Parathyroid adenoma (tissue), 2 donors: Measurements from ENCODE around the gene CTAGE9.

Experiments used
- H2AFZ ChIP-seq: fragments of 300-600 bp; sonication (generic); one replicate; pipeline ENCODE4 v1.7.0; 2017; ENCODE audit warnings: antibody characterized with exemption, mild to moderate bottlenecking
- H3K27ac ChIP-seq: fragments of 300-600 bp; sonication (generic); one replicate; pipeline ENCODE4 v1.7.0; 2017
- H3K27me3 ChIP-seq: fragments of 300-600 bp; sonication (generic); one replicate; pipeline ENCODE4 v1.7.0; 2017; ENCODE audit warnings: low read length; ENCODE audit not compliant: control insufficient read depth, insufficient read depth
- H3K36me3 ChIP-seq: fragments of 300-600 bp; sonication (generic); one replicate; pipeline ENCODE4 v1.7.0; 2017; ENCODE audit warnings: low read length; ENCODE audit not compliant: control insufficient read depth, insufficient read depth
- H3K4me1 ChIP-seq: fragments of 300-600 bp; sonication (generic); one replicate; pipeline ENCODE4 v1.7.0; 2017; ENCODE audit warnings: control low read depth
- H3K4me2 ChIP-seq: fragments of 300-600 bp; sonication (generic); one replicate; pipeline ENCODE4 v1.7.0; 2017; ENCODE audit warnings: low read length
- H3K4me3 ChIP-seq: fragments of 300-600 bp; sonication (generic); one replicate; pipeline ENCODE4 v1.7.0; 2017; ENCODE audit warnings: low read depth, low read length
- H3K79me2 ChIP-seq: fragments of 300-600 bp; sonication (generic); one replicate; pipeline ENCODE4 v1.7.0; 2017; ENCODE audit warnings: control low read depth
- H3K9ac ChIP-seq: fragments of 300-600 bp; sonication (generic); one replicate; pipeline ENCODE4 v1.7.0; 2017; ENCODE audit warnings: mild to moderate bottlenecking
- H3K9me3 ChIP-seq: fragments of 300-600 bp; sonication (generic); one replicate; pipeline ENCODE4 v1.7.0; 2017; ENCODE audit warnings: low read length; ENCODE audit not compliant: control insufficient read depth
- CTCF ChIP-seq: fragments of 300-600 bp; sonication (generic); IDR thresholded peaks from one replicate; pipeline ENCODE4 v1.7.0; 2017; ENCODE audit warnings: antibody characterized with exemption, mild to moderate bottlenecking
- donor health status: primary hyperparathyroidism.

CTAGE9 gene

DNA sequence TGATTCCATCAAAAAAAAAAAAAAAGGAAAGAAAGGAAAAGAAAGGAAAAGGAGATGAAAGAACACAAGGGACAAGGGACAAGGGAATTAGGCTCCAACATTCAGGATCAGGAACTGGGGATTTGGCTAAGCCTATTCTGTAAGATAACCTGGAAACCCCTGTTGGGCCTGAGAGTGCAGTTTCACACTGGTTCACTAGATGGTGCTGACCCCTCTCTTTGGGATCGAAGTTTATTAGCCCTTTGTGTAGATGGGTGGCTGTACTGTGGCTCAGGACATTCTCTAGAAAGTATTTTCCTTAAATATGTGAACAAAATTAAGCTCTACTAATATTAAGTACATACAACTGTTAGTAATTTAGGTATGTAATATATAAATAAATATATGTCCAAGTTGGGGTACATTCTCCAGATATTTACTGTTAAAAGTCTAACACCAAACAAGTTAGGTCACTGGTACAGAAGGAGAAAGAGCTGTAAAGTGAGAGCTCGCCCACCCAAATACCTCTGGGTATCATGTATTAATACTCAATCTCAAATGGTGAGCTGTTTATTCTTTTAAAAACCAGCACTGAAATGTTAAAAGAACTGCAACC, 15.9 kb downstream of the CTAGE9 start:
- Histone ChIP-seq H3K9ac (no peak overlapping the region), H2AFZ (no peak overlapping the region), H3K27me3 (no peaks in the 10 kb centered on the region), H3K27ac (no peak overlapping the region), H3K79me2 (no peaks in the 10 kb centered on the region), H3K4me3 (no peak overlapping the region), H3K4me2 (no peak overlapping the region), H3K4me1 (no peaks in the 10 kb centered on the region), H3K36me3 (no peaks in the 10 kb centered on the region), H3K9me3 (no peaks in the 10 kb centered on the region)
- peak; percentile 48 for TF ChIP-seq CTCF

- no peak overlapping the region for H3K27ac ChIP-seq
- no peaks in the 10 kb centered on the region for H3K4me1 ChIP-seq
- H3K36me3 ChIP-seq = no peaks in the 10 kb centered on the region
- no peak overlapping the region for H3K4me2 ChIP-seq
- no peaks in the 10 kb centered on the region for H3K79me2 ChIP-seq
- no peak overlapping the region for H3K4me3 ChIP-seq
- H3K27me3 ChIP-seq = no peaks in the 10 kb centered on the region
- TF ChIP-seq CTCF = no peak
- no peaks in the 10 kb centered on the region for H3K9me3 ChIP-seq
- H2AFZ ChIP-seq = no peak overlapping the region
- no peak overlapping the region for H3K9ac ChIP-seq
Measured at GRCh38 chr6:131693384-131693783, 17.4 kb downstream of the CTAGE9 start.

DNA sequence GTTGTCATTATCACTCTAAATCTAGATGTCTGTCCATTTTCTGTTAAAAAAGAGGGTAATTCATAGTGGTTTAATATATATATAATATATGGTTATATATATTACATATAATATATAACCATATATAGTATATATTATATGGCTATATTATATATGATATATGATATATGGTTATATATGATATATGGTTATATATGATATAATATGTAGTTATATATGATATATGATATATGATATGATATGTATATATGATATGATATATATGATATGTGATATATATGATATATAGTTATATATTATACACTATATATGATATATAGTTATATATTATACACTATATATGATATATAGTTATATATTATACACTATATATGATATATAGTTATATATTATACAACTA, 18.2 kb downstream of the CTAGE9 start:
- H3K27ac ChIP-seq = no peak overlapping the region
- H3K4me2 ChIP-seq = no peak overlapping the region
- H3K27me3 ChIP-seq = no peaks in the 10 kb centered on the region
- no peak overlapping the region for H3K9ac ChIP-seq
- no peaks in the 10 kb centered on the region for H3K36me3 ChIP-seq
- H3K4me1 ChIP-seq = no peaks in the 10 kb centered on the region
- H3K4me3 ChIP-seq = no peak overlapping the region
- no peaks in the 10 kb centered on the region for H3K79me2 ChIP-seq
- H2AFZ ChIP-seq = no peak overlapping the region
- TF ChIP-seq CTCF = no peak
- no peaks in the 10 kb centered on the region for H3K9me3 ChIP-seq

GRCh38 chr6:131692031-131692430, 18.8 kb downstream of the CTAGE9 start:
- Histone ChIP-seq H3K79me2 (no peaks in the 10 kb centered on the region), H3K27ac (no peak overlapping the region)
- TF ChIP-seq CTCF = no peak

GRCh38 chr6:131688286-131688685, 22.5 kb downstream of the CTAGE9 start:
- H3K9me3 ChIP-seq = no peaks in the 10 kb centered on the region
- no peak overlapping the region for H3K4me2 ChIP-seq
- no peaks in the 10 kb centered on the region for H3K4me1 ChIP-seq
- H3K36me3 ChIP-seq = no peaks in the 10 kb centered on the region
- TF ChIP-seq CTCF = no peak
- no peak overlapping the region for H3K9ac ChIP-seq
- no peaks in the 10 kb centered on the region for H3K27me3 ChIP-seq
- H3K27ac ChIP-seq = no peak overlapping the region
- H3K4me3 ChIP-seq = no peak overlapping the region
- H2AFZ ChIP-seq = no peak overlapping the region
- no peaks in the 10 kb centered on the region for H3K79me2 ChIP-seq

More at GRCh38 chr6:131692031-131692430, 18.8 kb downstream of the CTAGE9 start:
- no peak overlapping the region for H2AFZ ChIP-seq
- H3K9me3 ChIP-seq = no peaks in the 10 kb centered on the region
- no peaks in the 10 kb centered on the region for H3K4me1 ChIP-seq
- H3K27me3 ChIP-seq = no peaks in the 10 kb centered on the region
- no peak overlapping the region for H3K4me3 ChIP-seq
- no peak overlapping the region for H3K9ac ChIP-seq
- H3K4me2 ChIP-seq = no peak overlapping the region
- H3K36me3 ChIP-seq = no peaks in the 10 kb centered on the region
